ENCODE data around the gene TRIP11. TPM values are rescaled to one million over a fixed set of nuclear protein-coding genes. Genes with fewer than 3 reads are reported as not detected.

TRIP11 gene
- total and polyA plus RNA-seq, 2 experiments from 2014 or later = 24.9 to 52.2 TPM

DNA sequence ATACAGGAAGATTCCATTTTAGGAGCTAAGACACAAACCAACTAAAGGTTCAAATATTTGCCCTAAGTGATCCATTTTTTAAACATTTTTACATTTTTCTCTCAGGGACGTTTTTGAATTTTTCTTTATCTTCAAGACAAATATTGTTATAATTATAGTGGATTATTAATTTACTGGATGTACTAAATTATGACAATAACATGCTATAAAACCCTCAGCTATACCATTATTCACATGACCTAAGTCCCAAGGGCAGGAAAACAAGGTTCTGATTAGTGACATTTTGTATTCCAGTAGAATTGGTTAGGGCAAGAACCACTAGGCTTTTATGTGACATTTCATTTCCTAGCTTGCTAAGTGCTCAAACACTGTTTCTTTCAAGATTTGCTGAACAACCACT, 75.8 kb downstream of the TRIP11 start:
- Mint-ChIP-seq H3K36me3 (ENCODE audit: low read depth) (peaks cover 7% of the 10 kb centered on the region; the same call in 1 of the 3 replicates), H3K9me3 (no peaks in the 10 kb centered on the region), H3K27ac (no peak overlapping the region), H3K4me1 (peaks cover 8% of the 10 kb centered on the region; the same call in 2 of the 3 replicates), H3K4me3 (no peak overlapping the region), H3K27me3 (ENCODE audit: insufficient read depth, low read depth, poor library complexity) (peaks cover 4% of the 10 kb centered on the region)
- TF ChIP-seq POLR2AphosphoS5 (IDR thresholded peaks at IDR 0.05; ENCODE audit: low read depth) (no peak), EZH2phosphoT487 (IDR thresholded peaks at IDR 0.05; ENCODE audit: unreplicated experiment) (no peak)
- no peaks in the 10 kb centered on the region for H3K79me2 ChIP-seq (replicated peaks; ENCODE audit: insufficient read depth)
- H3K4me3 ChIP-seq = no peak overlapping the region
- H3K27me3 ChIP-seq (ENCODE audit: insufficient read depth) = no peaks in the 10 kb centered on the region
- ATAC-seq = no peak
- no peaks in the 10 kb centered on the region for H3K9me2 ChIP-seq (ENCODE audit: insufficient read depth)
- H2AFZ ChIP-seq = no peak overlapping the region
- H3K4me2 ChIP-seq = no peak overlapping the region
- peaks cover 1% of the 10 kb centered on the region; the same call in 1 of the 2 replicates for H3K36me3 ChIP-seq (ENCODE audit: insufficient read depth)
- DNase-seq (ENCODE audit: low spot score) = no peak
- H3K4me1 ChIP-seq (ENCODE audit: insufficient read depth) = no peaks in the 10 kb centered on the region
- no peaks in the 10 kb centered on the region for H3F3A ChIP-seq (replicated peaks; ENCODE audit: low read depth)
- H4K20me1 ChIP-seq (replicated peaks; ENCODE audit: insufficient read depth) = no peaks in the 10 kb centered on the region
- no peak overlapping the region for H3K27ac ChIP-seq (ENCODE audit: low read depth)

DNA sequence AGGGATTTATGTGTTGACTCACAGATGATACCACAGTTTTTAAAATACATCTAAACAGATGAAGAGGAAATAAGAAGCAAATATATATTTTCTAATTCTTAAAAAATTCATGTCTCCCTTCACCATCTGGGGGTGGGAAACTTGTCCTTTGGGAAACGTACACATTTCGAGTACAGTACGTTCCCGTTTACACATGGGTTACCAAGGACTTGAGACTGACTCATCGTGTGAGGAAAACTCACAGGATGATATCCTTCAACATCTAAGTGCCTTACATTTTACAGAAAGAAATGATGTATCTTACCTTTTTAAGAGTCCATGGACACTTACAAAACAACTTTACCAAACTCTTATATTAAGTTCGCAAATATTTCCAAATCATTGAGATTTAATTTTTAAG, 76.4 kb downstream of the TRIP11 start:
- Histone ChIP-seq H4K20me1 (replicated peaks; ENCODE audit: insufficient read depth) (no peaks in the 10 kb centered on the region), H3K4me2 (no peak overlapping the region), H3K36me3 (ENCODE audit: insufficient read depth) (no peaks in the 10 kb centered on the region), H3K79me2 (replicated peaks; ENCODE audit: insufficient read depth) (no peaks in the 10 kb centered on the region), H3K9me2 (ENCODE audit: insufficient read depth) (no peaks in the 10 kb centered on the region), H3K27ac (ENCODE audit: low read depth) (no peak overlapping the region), H3K4me3 (no peak overlapping the region), H2AFZ (no peak overlapping the region), H3K27me3 (ENCODE audit: insufficient read depth) (no peaks in the 10 kb centered on the region), H3K4me1 (ENCODE audit: insufficient read depth) (no peaks in the 10 kb centered on the region), H3F3A (replicated peaks; ENCODE audit: low read depth) (no peaks in the 10 kb centered on the region)
- H3K4me3 Mint-ChIP-seq = no peak overlapping the region
- no peak for DNase-seq (ENCODE audit: low spot score)
- TF ChIP-seq, protein P1, sequence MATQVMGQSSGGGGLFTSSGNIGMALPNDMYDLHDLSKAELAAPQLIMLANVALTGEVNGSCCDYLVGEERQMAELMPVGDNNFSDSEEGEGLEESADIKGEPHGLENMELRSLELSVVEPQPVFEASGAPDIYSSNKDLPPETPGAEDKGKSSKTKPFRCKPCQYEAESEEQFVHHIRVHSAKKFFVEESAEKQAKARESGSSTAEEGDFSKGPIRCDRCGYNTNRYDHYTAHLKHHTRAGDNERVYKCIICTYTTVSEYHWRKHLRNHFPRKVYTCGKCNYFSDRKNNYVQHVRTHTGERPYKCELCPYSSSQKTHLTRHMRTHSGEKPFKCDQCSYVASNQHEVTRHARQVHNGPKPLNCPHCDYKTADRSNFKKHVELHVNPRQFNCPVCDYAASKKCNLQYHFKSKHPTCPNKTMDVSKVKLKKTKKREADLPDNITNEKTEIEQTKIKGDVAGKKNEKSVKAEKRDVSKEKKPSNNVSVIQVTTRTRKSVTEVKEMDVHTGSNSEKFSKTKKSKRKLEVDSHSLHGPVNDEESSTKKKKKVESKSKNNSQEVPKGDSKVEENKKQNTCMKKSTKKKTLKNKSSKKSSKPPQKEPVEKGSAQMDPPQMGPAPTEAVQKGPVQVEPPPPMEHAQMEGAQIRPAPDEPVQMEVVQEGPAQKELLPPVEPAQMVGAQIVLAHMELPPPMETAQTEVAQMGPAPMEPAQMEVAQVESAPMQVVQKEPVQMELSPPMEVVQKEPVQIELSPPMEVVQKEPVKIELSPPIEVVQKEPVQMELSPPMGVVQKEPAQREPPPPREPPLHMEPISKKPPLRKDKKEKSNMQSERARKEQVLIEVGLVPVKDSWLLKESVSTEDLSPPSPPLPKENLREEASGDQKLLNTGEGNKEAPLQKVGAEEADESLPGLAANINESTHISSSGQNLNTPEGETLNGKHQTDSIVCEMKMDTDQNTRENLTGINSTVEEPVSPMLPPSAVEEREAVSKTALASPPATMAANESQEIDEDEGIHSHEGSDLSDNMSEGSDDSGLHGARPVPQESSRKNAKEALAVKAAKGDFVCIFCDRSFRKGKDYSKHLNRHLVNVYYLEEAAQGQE (IDR thresholded peaks at IDR 0.05; ENCODE audit: unreplicated experiment) = no peak
- TF ChIP-seq, protein P2, sequence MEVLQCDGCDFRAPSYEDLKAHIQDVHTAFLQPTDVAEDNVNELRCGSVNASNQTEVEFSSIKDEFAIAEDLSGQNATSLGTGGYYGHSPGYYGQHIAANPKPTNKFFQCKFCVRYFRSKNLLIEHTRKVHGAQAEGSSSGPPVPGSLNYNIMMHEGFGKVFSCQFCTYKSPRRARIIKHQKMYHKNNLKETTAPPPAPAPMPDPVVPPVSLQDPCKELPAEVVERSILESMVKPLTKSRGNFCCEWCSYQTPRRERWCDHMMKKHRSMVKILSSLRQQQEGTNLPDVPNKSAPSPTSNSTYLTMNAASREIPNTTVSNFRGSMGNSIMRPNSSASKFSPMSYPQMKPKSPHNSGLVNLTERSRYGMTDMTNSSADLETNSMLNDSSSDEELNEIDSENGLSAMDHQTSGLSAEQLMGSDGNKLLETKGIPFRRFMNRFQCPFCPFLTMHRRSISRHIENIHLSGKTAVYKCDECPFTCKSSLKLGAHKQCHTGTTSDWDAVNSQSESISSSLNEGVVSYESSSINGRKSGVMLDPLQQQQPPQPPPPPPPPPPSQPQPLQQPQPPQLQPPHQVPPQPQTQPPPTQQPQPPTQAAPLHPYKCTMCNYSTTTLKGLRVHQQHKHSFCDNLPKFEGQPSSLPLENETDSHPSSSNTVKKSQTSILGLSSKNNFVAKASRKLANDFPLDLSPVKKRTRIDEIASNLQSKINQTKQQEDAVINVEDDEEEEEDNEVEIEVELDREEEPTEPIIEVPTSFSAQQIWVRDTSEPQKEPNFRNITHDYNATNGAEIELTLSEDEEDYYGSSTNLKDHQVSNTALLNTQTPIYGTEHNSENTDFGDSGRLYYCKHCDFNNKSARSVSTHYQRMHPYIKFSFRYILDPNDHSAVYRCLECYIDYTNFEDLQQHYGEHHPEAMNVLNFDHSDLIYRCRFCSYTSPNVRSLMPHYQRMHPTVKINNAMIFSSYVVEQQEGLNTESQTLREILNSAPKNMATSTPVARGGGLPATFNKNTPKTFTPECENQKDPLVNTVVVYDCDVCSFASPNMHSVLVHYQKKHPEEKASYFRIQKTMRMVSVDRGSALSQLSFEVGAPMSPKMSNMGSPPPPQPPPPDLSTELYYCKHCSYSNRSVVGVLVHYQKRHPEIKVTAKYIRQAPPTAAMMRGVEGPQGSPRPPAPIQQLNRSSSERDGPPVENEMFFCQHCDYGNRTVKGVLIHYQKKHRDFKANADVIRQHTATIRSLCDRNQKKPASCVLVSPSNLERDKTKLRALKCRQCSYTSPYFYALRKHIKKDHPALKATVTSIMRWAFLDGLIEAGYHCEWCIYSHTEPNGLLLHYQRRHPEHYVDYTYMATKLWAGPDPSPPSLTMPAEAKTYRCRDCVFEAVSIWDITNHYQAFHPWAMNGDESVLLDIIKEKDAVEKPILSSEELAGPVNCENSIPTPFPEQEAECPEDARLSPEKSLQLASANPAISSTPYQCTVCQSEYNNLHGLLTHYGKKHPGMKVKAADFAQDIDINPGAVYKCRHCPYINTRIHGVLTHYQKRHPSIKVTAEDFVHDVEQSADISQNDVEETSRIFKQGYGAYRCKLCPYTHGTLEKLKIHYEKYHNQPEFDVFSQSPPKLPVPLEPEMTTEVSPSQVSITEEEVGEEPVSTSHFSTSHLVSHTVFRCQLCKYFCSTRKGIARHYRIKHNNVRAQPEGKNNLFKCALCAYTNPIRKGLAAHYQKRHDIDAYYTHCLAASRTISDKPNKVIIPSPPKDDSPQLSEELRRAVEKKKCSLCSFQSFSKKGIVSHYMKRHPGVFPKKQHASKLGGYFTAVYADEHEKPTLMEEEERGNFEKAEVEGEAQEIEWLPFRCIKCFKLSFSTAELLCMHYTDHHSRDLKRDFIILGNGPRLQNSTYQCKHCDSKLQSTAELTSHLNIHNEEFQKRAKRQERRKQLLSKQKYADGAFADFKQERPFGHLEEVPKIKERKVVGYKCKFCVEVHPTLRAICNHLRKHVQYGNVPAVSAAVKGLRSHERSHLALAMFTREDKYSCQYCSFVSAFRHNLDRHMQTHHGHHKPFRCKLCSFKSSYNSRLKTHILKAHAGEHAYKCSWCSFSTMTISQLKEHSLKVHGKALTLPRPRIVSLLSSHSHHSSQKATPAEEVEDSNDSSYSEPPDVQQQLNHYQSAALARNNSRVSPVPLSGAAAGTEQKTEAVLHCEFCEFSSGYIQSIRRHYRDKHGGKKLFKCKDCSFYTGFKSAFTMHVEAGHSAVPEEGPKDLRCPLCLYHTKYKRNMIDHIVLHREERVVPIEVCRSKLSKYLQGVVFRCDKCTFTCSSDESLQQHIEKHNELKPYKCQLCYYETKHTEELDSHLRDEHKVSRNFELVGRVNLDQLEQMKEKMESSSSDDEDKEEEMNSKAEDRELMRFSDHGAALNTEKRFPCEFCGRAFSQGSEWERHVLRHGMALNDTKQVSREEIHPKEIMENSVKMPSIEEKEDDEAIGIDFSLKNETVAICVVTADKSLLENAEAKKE (CRISPR knock-in tag; IDR thresholded peaks at IDR 0.05) = no peak
- TF ChIP-seq POLR2AphosphoS5 (IDR thresholded peaks at IDR 0.05; ENCODE audit: low read depth) = no peak
- no peak for ATAC-seq
- H3K36me3 Mint-ChIP-seq (ENCODE audit: low read depth) = peaks cover 2% of the 10 kb centered on the region; the same call in 1 of the 3 replicates
- peaks cover 8% of the 10 kb centered on the region; the same call in 2 of the 3 replicates for H3K4me1 Mint-ChIP-seq
- no peak overlapping the region for H3K27ac Mint-ChIP-seq
- peaks cover 4% of the 10 kb centered on the region for H3K27me3 Mint-ChIP-seq (ENCODE audit: insufficient read depth, low read depth, poor library complexity)
- no peaks in the 10 kb centered on the region for H3K9me3 Mint-ChIP-seq

Data from GM23338 (cell line).